Measurements from ENCODE around the gene KCTD1.

- TF ChIP-seq EZH2 (IDR thresholded peaks at IDR 0.05; ENCODE audit: borderline replicate concordance, low read depth, low read length, poor library complexity, severe bottlenecking) = no peak
- TF ChIP-seq CTCF (conservative IDR thresholded peaks at IDR 0.05; ENCODE audit: low read depth, low read length) = no peak
These were observed 107.7 kb downstream of the KCTD1 start for GRCh38 chr18:26440644-26441043.
